Uterus (tissue), 4 donors: ENCODE data around the gene ALDH1L1. TPM values are rescaled to one million over a fixed set of nuclear protein-coding genes. Genes with fewer than 3 reads are reported as not detected.
A peak's percentile ranks its signal among the peaks of the same experiment; 100 is the strongest.

Source experiments
- DNase-seq, 2 donors: peaks; one replicate each; pipeline ENCODE4 v3.0.0-alpha.2; 2019 to 2020
- H3K27ac ChIP-seq, 2 donors: fragments of 200-600 bp; sonication (generic); 1 replicate in 1 of 2; 2 replicates in 1 of 2; pipeline ENCODE4 v1.5.1; 2016 to 2018
- H3K27me3 ChIP-seq, 2 donors: fragments of 200-600 bp; sonication (generic); one replicate each; pipeline ENCODE4 v1.5.1; 2018 to 2019; ENCODE audit warnings: control low read depth in 1 of 2
- H3K36me3 ChIP-seq, 2 donors: fragments of 200-600 bp; sonication (generic); one replicate each; pipeline ENCODE4 v1.5.1; 2019; ENCODE audit warnings: control low read depth in 1 of 2
- H3K4me1 ChIP-seq, 2 donors: fragments of 200-600 bp; sonication (generic); one replicate each; pipeline ENCODE4 v1.5.1; 2018 to 2019; ENCODE audit warnings: control low read depth in 1 of 2
- H3K4me3 ChIP-seq, 2 donors: fragments of 200-600 bp; sonication (generic); 1 replicate in 1 of 2; 2 replicates in 1 of 2; pipeline ENCODE4 v1.5.1; 2018 to 2019; ENCODE audit warnings: mild to moderate bottlenecking in 1 of 2
- H3K9me3 ChIP-seq, 2 donors: fragments of 200-600 bp; sonication (generic); one replicate each; pipeline ENCODE4 v1.5.1; 2019; ENCODE audit warnings: control low read depth in 1 of 2
- CTCF ChIP-seq, 4 experiments: fragments of 200-600 bp in 2 of 4; fragments of 450-650 bp in 2 of 4; sonication (generic) in 2 of 4; IDR thresholded peaks; one replicate each; pipeline ENCODE4 v1.5.1; 2016 to 2019; ENCODE audit warnings: antibody characterized with exemption in 4 of 4, mild to moderate bottlenecking in 2 of 4, moderate library complexity in 1 of 4
- POLR2A ChIP-seq, 2 donors: fragments of 450-650 bp; IDR thresholded peaks; one replicate each; pipeline ENCODE4 v1.6.1; 2016; ENCODE audit warnings: antibody characterized with exemption in 2 of 2, mild to moderate bottlenecking in 1 of 2, moderate library complexity in 1 of 2
- intact Hi-C: fragments of 100-400 bp; cut with DNase I; formaldehyde crosslinking; loops from one replicate; pipeline ENCODE4 v1.15.1; 2023; ENCODE audit warnings: low total_unique reads
- total RNA-seq, 4 donors: library from RNA; depleted of rRNA in 3 of 4; stranded (reverse); fragments of >200 nt in 3 of 4; gene quantifications; one replicate each; pipeline versions ENCODE4 v1.1.0 to v1.2.4, GENCODE V29; 2014 to 2023
- donor health status: DM: yes; HTN: yes; CAD: no.

Gene ALDH1L1
- total RNA-seq, 4 donors from 2014 or later = 2.1 to 27.3 (median 8.4) TPM

GRCh38 chr3:126147932-126148683 lies 32.3 kb downstream of the ALDH1L1 start:
- intact Hi-C loops = no loop called here
- DNase-seq = peak; percentile 3 to 6

GRCh38 chr3:126147147-126147931 lies 33.0 kb downstream of the ALDH1L1 start:
- Histone ChIP-seq H3K27me3 (no peaks in the 10 kb centered on the region), H3K36me3 (no peaks in the 10 kb centered on the region), H3K4me3 (no peak overlapping the region), H3K4me1 (no peaks in the 10 kb centered on the region), H3K9me3 (no peaks in the 10 kb centered on the region), H3K27ac (no peak overlapping the region)
- intact Hi-C loops = no loop called here
- no peak for TF ChIP-seq CTCF (IDR thresholded peaks at IDR 0.05)
- DNase-seq = peak in 1 of 2 donors; percentile 13

More at GRCh38 chr3:126147932-126148683, 32.3 kb downstream of the ALDH1L1 start:
- H3K27ac ChIP-seq = no peak overlapping the region
- no peaks in the 10 kb centered on the region for H3K27me3 ChIP-seq
- H3K9me3 ChIP-seq = no peaks in the 10 kb centered on the region
- no peaks in the 10 kb centered on the region for H3K4me1 ChIP-seq
- TF ChIP-seq POLR2A (IDR thresholded peaks at IDR 0.05) = no peak
- no peak for TF ChIP-seq CTCF (IDR thresholded peaks at IDR 0.05)
- no peak overlapping the region for H3K4me3 ChIP-seq
- H3K36me3 ChIP-seq = no peaks in the 10 kb centered on the region

GRCh38 chr3:126146525-126147146 lies 33.8 kb downstream of the ALDH1L1 start:
- no peak for TF ChIP-seq CTCF (IDR thresholded peaks at IDR 0.05)
- TF ChIP-seq POLR2A (IDR thresholded peaks at IDR 0.05) = no peak
- Histone ChIP-seq H3K9me3 (no peaks in the 10 kb centered on the region), H3K4me1 (no peaks in the 10 kb centered on the region), H3K4me3 (no peak overlapping the region), H3K27me3 (no peaks in the 10 kb centered on the region), H3K36me3 (no peaks in the 10 kb centered on the region), H3K27ac (no peak overlapping the region)
- peak in 1 of 2 donors; percentile 8 for DNase-seq
- intact Hi-C loops = no loop called here

- Histone ChIP-seq H3K36me3 (no peaks in the 10 kb centered on the region), H3K4me1 (no peaks in the 10 kb centered on the region), H3K27ac (no peak overlapping the region), H3K4me3 (no peak overlapping the region), H3K9me3 (no peaks in the 10 kb centered on the region), H3K27me3 (no peaks in the 10 kb centered on the region)
- DNase-seq = peak in 1 of 2 donors; percentile 3
- intact Hi-C loops = no loop called here
- TF ChIP-seq CTCF (IDR thresholded peaks at IDR 0.05) (no peak), POLR2A (IDR thresholded peaks at IDR 0.05) (no peak)
Observed at GRCh38 chr3:126146034-126146433, 34.4 kb downstream of the ALDH1L1 start.

- no peak overlapping the region for H3K4me3 ChIP-seq
- H3K36me3 ChIP-seq = no peaks in the 10 kb centered on the region
- TF ChIP-seq CTCF (IDR thresholded peaks at IDR 0.05) = no peak
- no peak for TF ChIP-seq POLR2A (IDR thresholded peaks at IDR 0.05)
- no peak for DNase-seq
- no peaks in the 10 kb centered on the region for H3K9me3 ChIP-seq
- H3K4me1 ChIP-seq = no peaks in the 10 kb centered on the region
- H3K27me3 ChIP-seq = no peaks in the 10 kb centered on the region
- no peak overlapping the region for H3K27ac ChIP-seq
- intact Hi-C loops = no loop called here
Observed at GRCh38 chr3:126142652-126143051, 37.7 kb downstream of the ALDH1L1 start.
